Coronary artery (tissue), 2 donors: ENCODE measurements around the gene ZDHHC11.
"Not testable (repeated sequence)": the region's sequence is repeated elsewhere in the genome, so short reads cannot be mapped to it uniquely, and the experiment has no call there.

ENCODE experiments used
- DNase-seq: peaks from one replicate; pipeline ENCODE4 v3.0.0-alpha.2; 2017; ENCODE audit warnings: low spot score
- H3K27ac ChIP-seq, 2 donors: fragments of 200-600 bp; sonication (generic); one replicate each; pipeline ENCODE4 v1.5.1; 2016 to 2019
- H3K4me3 ChIP-seq: fragments of 200-600 bp; sonication (generic); 2 replicates; pipeline ENCODE4 v1.5.1; 2016; ENCODE audit warnings: mild to moderate bottlenecking, moderate library complexity
- CTCF ChIP-seq: fragments of 200-600 bp; sonication (generic); IDR thresholded peaks from one replicate; pipeline ENCODE4 v1.5.1; 2019; ENCODE audit warnings: antibody characterized with exemption

ZDHHC11 gene

GRCh38 chr5:801472-801871, 49.3 kb downstream of the ZDHHC11 start:
- no peak for DNase-seq
- no peak overlapping the region for H3K4me3 ChIP-seq
- TF ChIP-seq CTCF, result no peak
- no peak overlapping the region for H3K27ac ChIP-seq

GRCh38 chr5:801055-801454, 49.7 kb downstream of the ZDHHC11 start:
- not testable (repeated sequence) for H3K4me3 ChIP-seq, H3K27ac ChIP-seq, DNase-seq

- not testable (repeated sequence) for H3K27ac ChIP-seq, H3K4me3 ChIP-seq, DNase-seq
These were observed 52.2 kb downstream of the ZDHHC11 start for GRCh38 chr5:798505-799138.

GRCh38 chr5:797986-798385, 52.8 kb downstream of the ZDHHC11 start:
- not testable (repeated sequence) for DNase-seq, H3K27ac ChIP-seq

GRCh38 chr5:795873-796272, 54.9 kb downstream of the ZDHHC11 start:
- not testable (repeated sequence) for H3K4me3 ChIP-seq, H3K27ac ChIP-seq, DNase-seq

More at GRCh38 chr5:797986-798385, 52.8 kb downstream of the ZDHHC11 start:
- H3K4me3 ChIP-seq, result not testable (repeated sequence)

- not testable (repeated sequence) for DNase-seq, H3K27ac ChIP-seq, H3K4me3 ChIP-seq
These were observed 55.8 kb downstream of the ZDHHC11 start for GRCh38 chr5:794948-795347.

- not testable (repeated sequence) for DNase-seq, H3K27ac ChIP-seq, H3K4me3 ChIP-seq
These were observed 62.1 kb downstream of the ZDHHC11 start for GRCh38 chr5:788703-789102.

- H3K4me3 ChIP-seq, DNase-seq, H3K27ac ChIP-seq: not testable (repeated sequence)
These were observed 62.9 kb downstream of the ZDHHC11 start for GRCh38 chr5:787857-788233.

GRCh38 chr5:787224-787856, 63.4 kb downstream of the ZDHHC11 start:
- not testable (repeated sequence) for H3K27ac ChIP-seq, DNase-seq, H3K4me3 ChIP-seq

GRCh38 chr5:785181-785705, 65.5 kb downstream of the ZDHHC11 start:
- not testable (repeated sequence) for H3K27ac ChIP-seq, DNase-seq
- peak overlapping the region; percentile 85 for H3K4me3 ChIP-seq

- DNase-seq, result peak; percentile 93
- H3K27ac ChIP-seq, result peak within 1 kb of the TSS in 1 of 2 donors; percentile 49
- H3K4me3 ChIP-seq, result peak within 1 kb of the TSS; percentile 85
These were observed 66.2 kb downstream of the ZDHHC11 start, which contains the start of gene ZDHHC11B for GRCh38 chr5:784428-785177. ZDHHC11B (minus strand) TSS chr5:784729; CDS start chr5:766919, 17,810 bp downstream.

- peak overlapping the region in 1 of 2 donors; percentile 49 for H3K27ac ChIP-seq
- peak overlapping the region; percentile 85 for H3K4me3 ChIP-seq
- not testable (repeated sequence) for DNase-seq
These were observed 66.8 kb downstream of the ZDHHC11 start for GRCh38 chr5:783881-784427.

- H3K27ac ChIP-seq, DNase-seq: not testable (repeated sequence)
- peak overlapping the region; percentile 85 for H3K4me3 ChIP-seq
These were observed 67.6 kb downstream of the ZDHHC11 start for GRCh38 chr5:783049-783802.

- H3K4me3 ChIP-seq, DNase-seq, H3K27ac ChIP-seq: not testable (repeated sequence)
These were observed 68.4 kb downstream of the ZDHHC11 start for GRCh38 chr5:782356-782755.

GRCh38 chr5:780571-780970, 70.2 kb downstream of the ZDHHC11 start:
- not testable (repeated sequence) for DNase-seq

GRCh38 chr5:778967-779366, 71.8 kb downstream of the ZDHHC11 start:
- not testable (repeated sequence) for DNase-seq, H3K4me3 ChIP-seq, H3K27ac ChIP-seq

More at GRCh38 chr5:780571-780970, 70.2 kb downstream of the ZDHHC11 start:
- not testable (repeated sequence) for H3K27ac ChIP-seq, H3K4me3 ChIP-seq

- H3K27ac ChIP-seq, H3K4me3 ChIP-seq, DNase-seq: not testable (repeated sequence)
These were observed 72.4 kb downstream of the ZDHHC11 start for GRCh38 chr5:778421-778820.
